ENCODE data around the gene ZMYM3. TPM values are rescaled to one million over a fixed set of nuclear protein-coding genes. Genes with fewer than 3 reads are reported as not detected.

Gene ZMYM3
- total RNA-seq, 4 donors from 2014 or later = 12.1 to 37.9 (median 27.3) TPM

GRCh38 chrX:71250841-71251240, 3.1 kb downstream of the ZMYM3 start:
- no peak for DNase-seq
- no peaks in the 10 kb centered on the region for H3K4me1 ChIP-seq
- H3K9me3 ChIP-seq = no peaks in the 10 kb centered on the region
- TF ChIP-seq CTCF (IDR thresholded peaks at IDR 0.05) (no peak), POLR2A (IDR thresholded peaks at IDR 0.05) (no peak)
- no peak overlapping the region for H3K27ac ChIP-seq
- intact Hi-C loops (cut with DNase I; ENCODE audit: low total_unique reads) = no loop called here
- H3K27me3 ChIP-seq = no peaks in the 10 kb centered on the region
- no peak overlapping the region for H3K4me3 ChIP-seq
- no peaks in the 10 kb centered on the region for H3K36me3 ChIP-seq

- no peaks in the 10 kb centered on the region for H3K36me3 ChIP-seq
- no peak for DNase-seq
- no peaks in the 10 kb centered on the region for H3K27me3 ChIP-seq
- no peaks in the 10 kb centered on the region for H3K9me3 ChIP-seq
- H3K4me1 ChIP-seq = no peaks in the 10 kb centered on the region
- no peak overlapping the region for H3K27ac ChIP-seq
- intact Hi-C loops (cut with DNase I; ENCODE audit: low total_unique reads) = no loop called here
- H3K4me3 ChIP-seq = no peak overlapping the region
- TF ChIP-seq POLR2A (IDR thresholded peaks at IDR 0.05) = no peak
- TF ChIP-seq CTCF (IDR thresholded peaks at IDR 0.05) = no peak
Measured at GRCh38 chrX:71245159-71245558, 8.8 kb downstream of the ZMYM3 start.

- Histone ChIP-seq H3K27ac (no peak overlapping the region), H3K27me3 (no peaks in the 10 kb centered on the region), H3K9me3 (no peaks in the 10 kb centered on the region), H3K4me3 (no peak overlapping the region), H3K36me3 (no peaks in the 10 kb centered on the region), H3K4me1 (no peaks in the 10 kb centered on the region)
- intact Hi-C loops (cut with DNase I; ENCODE audit: low total_unique reads) = no loop called here
- DNase-seq = no peak
- TF ChIP-seq CTCF (IDR thresholded peaks at IDR 0.05) = no peak
- no peak for TF ChIP-seq POLR2A (IDR thresholded peaks at IDR 0.05)
Measured at GRCh38 chrX:71244359-71245128, 9.4 kb downstream of the ZMYM3 start.

GRCh38 chrX:71241301-71241700, 12.6 kb downstream of the ZMYM3 start:
- TF ChIP-seq POLR2A (IDR thresholded peaks at IDR 0.05) = no peak
- no peak for TF ChIP-seq CTCF (IDR thresholded peaks at IDR 0.05)
- intact Hi-C loops (cut with DNase I; ENCODE audit: low total_unique reads) = no loop called here
- Histone ChIP-seq H3K9me3 (no peaks in the 10 kb centered on the region), H3K36me3 (no peaks in the 10 kb centered on the region), H3K27ac (no peak overlapping the region), H3K27me3 (no peaks in the 10 kb centered on the region), H3K4me1 (no peaks in the 10 kb centered on the region), H3K4me3 (no peak overlapping the region)
- DNase-seq = no peak

GRCh38 chrX:71239781-71240180, 14.2 kb downstream of the ZMYM3 start:
- DNase-seq = no peak

More at GRCh38 chrX:71239781-71240180, 14.2 kb downstream of the ZMYM3 start:
- Histone ChIP-seq H3K27ac (no peak overlapping the region), H3K4me3 (no peak overlapping the region), H3K9me3 (no peaks in the 10 kb centered on the region), H3K36me3 (no peaks in the 10 kb centered on the region), H3K4me1 (no peaks in the 10 kb centered on the region), H3K27me3 (no peaks in the 10 kb centered on the region)
- TF ChIP-seq CTCF (IDR thresholded peaks at IDR 0.05) (no peak), POLR2A (IDR thresholded peaks at IDR 0.05) (no peak)
- intact Hi-C loops (cut with DNase I; ENCODE audit: low total_unique reads) = no loop called here
